NT2/D1 (cell line): Measurements from ENCODE around the gene TBX2.

Source experiments
- DNase-seq: peaks from one replicate; pipeline ENCODE4 v3.0.0-alpha.2; 2011; ENCODE audit warnings: low read depth, low spot score
- H3K27me3 ChIP-seq: 2 replicates; pipeline ENCODE4 v1.6.0; 2011; ENCODE audit warnings: mild to moderate bottlenecking; ENCODE audit not compliant: insufficient read length, insufficient read depth
- H3K36me3 ChIP-seq: 2 replicates; pipeline ENCODE4 v1.6.1; 2011; ENCODE audit warnings: mild to moderate bottlenecking, low read length, mixed read lengths; ENCODE audit not compliant: insufficient read depth, insufficient read length
- H3K4me1 ChIP-seq: 2 replicates; pipeline ENCODE4 v1.5.1; 2011; ENCODE audit not compliant: insufficient read depth, insufficient read length
- H3K4me3 ChIP-seq: 2 replicates; pipeline ENCODE4 v1.5.1; 2011; ENCODE audit warnings: low read depth; ENCODE audit not compliant: insufficient read length
- H3K9ac ChIP-seq: 2 replicates; pipeline ENCODE4 v1.6.0; 2011; ENCODE audit warnings: low read depth; ENCODE audit not compliant: insufficient read length
- H3K9me3 ChIP-seq: 2 replicates; pipeline ENCODE4 v1.5.1; 2011; ENCODE audit warnings: mild to moderate bottlenecking, low read length; ENCODE audit not compliant: insufficient read depth
- SUZ12 ChIP-seq: IDR thresholded peaks from 2 replicates; pipeline ENCODE4 v1.6.1; 2011; ENCODE audit not compliant: insufficient read length, insufficient read depth; ENCODE audit errors: extremely low read depth
- YY1 ChIP-seq: IDR thresholded peaks from 2 replicates; pipeline ENCODE4 v1.6.1; 2011; ENCODE audit not compliant: insufficient read length, insufficient read depth
- ZNF274 ChIP-seq: IDR thresholded peaks from 2 replicates; pipeline ENCODE4 v1.6.1; 2011; ENCODE audit warnings: mild to moderate bottlenecking, low read depth, low read length

The TBX2 gene

DNA sequence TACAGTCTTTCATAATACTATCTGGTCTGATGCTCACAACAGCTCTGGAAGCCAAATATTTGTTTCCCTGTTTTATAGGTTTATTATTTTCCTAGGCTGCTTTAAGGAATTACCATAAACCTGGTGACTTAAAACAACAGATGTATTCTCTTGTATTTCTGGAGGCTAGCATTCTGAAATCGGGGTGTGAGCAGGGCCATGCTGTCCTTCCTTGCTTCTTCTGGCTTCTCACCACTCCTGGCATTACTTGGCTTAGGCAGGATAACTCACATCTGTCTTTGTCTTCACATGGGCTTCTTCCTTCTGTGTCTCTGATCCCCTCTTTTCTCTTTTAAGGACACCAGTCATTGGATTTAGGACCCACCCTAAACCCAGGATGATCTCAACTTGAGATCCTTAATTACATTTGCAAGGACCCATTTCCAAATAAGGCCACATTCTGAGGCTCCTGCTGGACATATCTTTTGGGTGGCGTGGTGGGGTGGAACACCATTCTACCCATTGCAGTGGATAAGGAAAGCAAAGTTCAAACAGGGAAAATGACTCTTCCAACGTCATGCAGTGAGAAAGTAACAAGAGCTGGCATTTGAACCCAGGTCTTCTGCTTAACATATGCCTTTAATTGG, 39.2 kb upstream of the TBX2 start:
- Histone ChIP-seq H3K27me3 (no peaks in the 10 kb centered on the region), H3K4me3 (no peak overlapping the region), H3K9me3 (no peaks in the 10 kb centered on the region), H3K36me3 (no peaks in the 10 kb centered on the region), H3K4me1 (no peaks in the 10 kb centered on the region), H3K9ac (no peak overlapping the region)
- DNase-seq, result no peak
- TF ChIP-seq ZNF274 (no peak), YY1 (no peak), SUZ12 (no peak)

DNA sequence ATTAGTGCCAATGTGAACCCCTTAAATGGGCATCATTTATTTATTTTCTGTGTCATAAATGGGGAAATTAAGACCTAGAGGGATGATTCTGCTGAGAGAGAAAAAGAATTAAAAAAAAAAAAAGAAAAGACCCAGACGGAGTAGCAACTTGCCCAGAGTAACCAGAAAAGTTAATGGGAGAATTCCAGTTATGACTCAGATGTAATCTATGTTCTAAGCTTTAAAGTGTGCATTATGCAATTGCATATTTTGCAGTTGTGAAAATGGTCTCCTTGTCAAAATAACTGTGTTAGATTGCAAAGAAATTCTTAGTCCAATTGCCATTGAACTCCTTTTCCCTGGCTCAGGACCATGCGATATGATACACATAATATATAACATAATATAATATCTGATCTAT, 38.6 kb upstream of the TBX2 start:
- no peak overlapping the region for H3K4me3 ChIP-seq
- TF ChIP-seq YY1 (no peak), SUZ12 (no peak), ZNF274 (no peak)
- H3K9ac ChIP-seq, result no peak overlapping the region
- no peaks in the 10 kb centered on the region for H3K36me3 ChIP-seq
- H3K27me3 ChIP-seq, result no peaks in the 10 kb centered on the region
- DNase-seq, result no peak
- H3K4me1 ChIP-seq, result no peaks in the 10 kb centered on the region
- no peaks in the 10 kb centered on the region for H3K9me3 ChIP-seq

DNA sequence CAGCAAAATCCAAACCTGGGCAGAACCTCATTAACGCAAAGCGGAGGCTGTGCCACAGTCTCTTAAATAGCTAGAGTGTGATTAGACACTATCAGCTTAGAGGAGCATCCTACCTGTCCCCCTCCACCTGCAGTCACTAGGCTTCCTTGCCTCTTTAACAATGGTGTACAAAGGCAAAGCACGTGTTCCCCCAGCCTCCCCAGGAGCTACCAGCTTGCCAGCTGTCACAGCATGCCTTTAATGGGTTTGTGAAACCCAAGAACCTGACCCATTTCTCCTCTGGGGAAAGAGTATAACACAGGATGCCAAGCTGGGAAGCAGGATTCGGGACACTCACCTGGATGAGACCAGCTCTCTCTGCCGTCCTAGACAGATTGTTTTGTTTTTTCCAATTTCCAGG, 37.2 kb upstream of the TBX2 start:
- DNase-seq, result no peak
- no peak for TF ChIP-seq ZNF274
- Histone ChIP-seq H3K4me1 (no peaks in the 10 kb centered on the region), H3K27me3 (no peaks in the 10 kb centered on the region), H3K9ac (no peak overlapping the region), H3K4me3 (no peak overlapping the region), H3K36me3 (no peaks in the 10 kb centered on the region), H3K9me3 (no peaks in the 10 kb centered on the region)

DNA sequence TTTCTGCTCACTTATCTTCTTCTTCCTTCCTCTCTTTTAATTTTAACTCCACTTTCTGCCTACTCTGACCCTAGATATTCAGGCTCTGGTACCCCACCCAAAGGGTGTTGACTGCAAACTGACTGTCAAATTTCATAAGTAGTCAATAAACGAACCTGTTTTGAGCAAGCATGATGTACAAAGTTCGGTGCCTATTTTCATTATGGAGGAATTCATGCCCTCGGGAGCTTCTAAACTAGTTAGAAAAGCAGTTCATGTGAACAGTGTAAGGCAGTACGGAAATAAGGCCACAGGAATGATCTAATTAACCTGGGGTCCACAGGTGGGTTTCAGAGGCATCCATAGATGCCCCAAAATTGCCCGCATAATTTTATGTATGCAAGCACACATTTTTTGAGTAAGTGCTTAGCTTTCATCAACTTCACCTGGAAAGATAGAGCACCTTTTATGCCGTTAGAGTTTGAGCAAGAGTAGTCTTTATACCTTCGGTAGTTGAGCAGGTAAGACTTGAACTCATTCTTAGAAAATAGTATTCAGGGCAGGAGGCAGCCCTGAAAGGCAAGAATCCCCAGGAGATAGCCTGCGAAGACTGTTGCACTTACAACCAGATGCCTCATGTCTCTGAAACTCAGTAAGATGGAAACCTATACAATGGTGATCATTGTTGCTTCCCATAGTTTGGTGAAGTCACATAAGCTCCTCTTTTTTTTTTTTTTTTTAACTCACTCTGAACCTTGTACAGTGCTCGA, 36.6 kb upstream of the TBX2 start:
- no peak for TF ChIP-seq SUZ12
- TF ChIP-seq ZNF274, result no peak

DNA sequence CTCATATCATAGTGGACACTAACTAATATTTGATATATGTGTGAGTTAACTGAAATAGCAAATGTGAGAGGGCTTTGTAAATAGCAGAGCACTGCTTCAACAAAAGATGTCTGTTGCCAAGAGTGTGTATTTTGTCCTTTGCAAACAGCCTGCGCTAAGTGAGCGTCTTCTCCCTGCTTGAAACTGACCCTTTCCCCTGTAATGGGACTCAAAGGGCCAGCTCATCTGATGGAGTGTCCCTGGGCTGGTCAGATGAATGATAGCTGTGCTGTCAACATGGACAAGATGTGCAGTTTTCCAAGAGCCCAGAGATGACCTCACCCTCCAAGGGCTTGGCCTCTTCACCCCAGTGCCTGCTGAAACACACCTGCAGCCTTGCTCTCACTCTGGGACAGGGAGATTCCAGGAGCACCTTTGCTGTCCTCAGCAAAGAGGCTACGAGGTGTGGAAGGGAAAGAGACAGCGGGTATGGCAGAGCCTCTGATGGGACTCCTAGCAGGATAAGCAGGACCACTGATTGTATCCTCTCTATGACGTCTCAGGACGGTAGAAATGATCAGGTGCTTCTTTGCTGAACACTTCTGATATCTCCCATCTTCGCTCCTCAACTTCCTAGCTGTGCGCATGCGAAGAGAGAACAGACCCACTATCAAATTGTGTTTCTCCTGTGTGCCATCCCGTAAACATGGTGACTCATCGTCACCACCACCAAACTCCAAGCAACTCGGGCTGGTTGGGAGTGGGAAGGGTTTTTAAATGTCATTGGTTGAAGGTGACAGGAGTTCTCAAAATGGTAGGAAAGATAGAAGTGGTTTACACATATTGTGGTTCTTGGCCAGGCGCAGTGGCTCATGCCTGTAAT, 35.8 kb upstream of the TBX2 start:
- no peak for TF ChIP-seq ZNF274
- Histone ChIP-seq H3K27me3 (no peaks in the 10 kb centered on the region), H3K9me3 (no peaks in the 10 kb centered on the region), H3K9ac (no peak overlapping the region), H3K36me3 (no peaks in the 10 kb centered on the region), H3K4me3 (no peak overlapping the region), H3K4me1 (no peaks in the 10 kb centered on the region)
- no peak for DNase-seq

More for the DNA sequence above, 36.6 kb upstream of the TBX2 start:
- Histone ChIP-seq H3K36me3 (no peaks in the 10 kb centered on the region), H3K27me3 (no peaks in the 10 kb centered on the region), H3K9ac (no peak overlapping the region), H3K4me3 (no peak overlapping the region), H3K9me3 (no peaks in the 10 kb centered on the region), H3K4me1 (no peaks in the 10 kb centered on the region)
- no peak for DNase-seq

DNA sequence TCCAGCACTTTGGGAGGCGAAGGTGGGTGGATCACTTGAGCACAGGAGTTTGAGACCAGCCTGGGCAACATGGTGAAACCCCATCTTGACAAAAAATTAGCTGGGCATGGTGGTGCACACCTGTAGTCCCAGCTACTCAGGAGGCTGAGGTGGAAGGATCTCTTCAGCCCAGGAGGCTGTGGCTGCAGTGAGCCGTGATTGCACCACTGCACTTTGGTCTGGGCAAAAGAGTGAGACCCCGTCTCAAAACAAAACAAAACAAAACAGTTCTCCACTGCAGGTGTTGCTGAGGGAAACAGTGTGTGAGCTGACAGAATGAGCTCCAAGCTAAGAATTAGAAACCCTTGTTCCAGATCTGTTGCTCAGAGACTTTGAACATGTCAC, 35.2 kb upstream of the TBX2 start:
- H3K4me1 ChIP-seq, result peaks cover under 1% of the 10 kb centered on the region
- no peak for DNase-seq
- H3K27me3 ChIP-seq, result no peaks in the 10 kb centered on the region
- TF ChIP-seq YY1, result no peak
- no peak for TF ChIP-seq ZNF274
- TF ChIP-seq SUZ12, result no peak
- H3K4me3 ChIP-seq, result no peak overlapping the region
- H3K9ac ChIP-seq, result no peak overlapping the region
- H3K9me3 ChIP-seq, result no peaks in the 10 kb centered on the region
- no peaks in the 10 kb centered on the region for H3K36me3 ChIP-seq

DNA sequence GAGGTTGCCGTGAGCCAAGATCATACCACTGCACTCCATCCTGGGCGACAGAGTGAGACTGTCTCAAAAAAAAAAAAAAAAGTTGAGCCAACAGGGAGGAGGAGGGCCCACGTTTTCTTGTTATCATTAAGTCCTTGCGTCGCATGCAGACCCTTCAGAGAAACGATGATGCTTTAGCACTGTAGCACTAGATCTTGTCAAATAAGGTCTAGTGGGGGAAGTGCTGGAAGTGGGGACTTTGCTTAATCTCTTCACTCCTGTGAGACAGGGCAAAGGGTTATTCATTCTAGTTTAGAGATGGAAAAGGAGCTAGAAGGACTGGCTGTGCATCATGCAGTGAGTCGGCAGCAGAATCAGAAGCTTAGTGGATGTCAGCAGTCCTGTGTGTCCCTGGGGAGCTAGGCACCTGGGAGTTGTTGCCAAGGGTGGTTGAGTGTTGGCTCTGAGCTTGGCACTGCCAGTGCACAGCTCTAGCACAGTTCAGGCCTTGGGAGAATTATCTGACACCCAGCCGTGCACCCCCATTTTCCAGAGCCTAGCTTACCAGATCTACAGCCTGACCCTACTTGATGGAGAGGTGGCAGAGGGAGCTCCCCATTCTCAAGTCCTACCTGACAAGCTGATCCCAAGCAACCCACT, 33.4 kb upstream of the TBX2 start:
- H3K27me3 ChIP-seq, result no peaks in the 10 kb centered on the region

More for the DNA sequence above, 33.4 kb upstream of the TBX2 start:
- Histone ChIP-seq H3K36me3 (no peaks in the 10 kb centered on the region), H3K4me1 (peaks cover 6% of the 10 kb centered on the region), H3K4me3 (no peak overlapping the region), H3K9ac (no peak overlapping the region), H3K9me3 (no peaks in the 10 kb centered on the region)
- TF ChIP-seq YY1 (no peak), SUZ12 (no peak), ZNF274 (no peak)
- no peak for DNase-seq
